ENCODE data around the gene MS4A13. TPM values are rescaled to one million over a fixed set of nuclear protein-coding genes. Genes with fewer than 3 reads are reported as not detected.
"Not testable (repeated sequence)": the region's sequence is repeated elsewhere in the genome, so short reads cannot be mapped to it uniquely, and the experiment has no call there.

Gene MS4A13
- total and polyA plus RNA-seq, 2 experiments from 2014 or later, result not detected

- no peaks in the 10 kb centered on the region for H3F3A ChIP-seq (ENCODE audit: insufficient read depth)
- no peak for TF ChIP-seq EZH2phosphoT487 (IDR thresholded peaks at IDR 0.05; ENCODE audit: insufficient read depth, low read depth)
- TF ChIP-seq EZH2 (IDR thresholded peaks at IDR 0.05; ENCODE audit: insufficient read depth, poor library complexity, severe bottlenecking), result no peak
- WGBS, 2 experiments (ENCODE audit: low coverage in 1 of 2, low lambda C conversion rate in 2 of 2, missing lambda C conversion rate in 2 of 2), result 39 to 42% methylated on average over 4 of the region's 4 CpGs
- H3K79me2 ChIP-seq (ENCODE audit: insufficient read depth), result no peaks in the 10 kb centered on the region
- H3K27ac ChIP-seq, result no peak overlapping the region
- H3K36me3 ChIP-seq (ENCODE audit: low read depth), result no peaks in the 10 kb centered on the region
- H4K20me1 ChIP-seq (ENCODE audit: insufficient read depth), result no peaks in the 10 kb centered on the region
- H3K9ac ChIP-seq, result no peak overlapping the region
- in situ Hi-C loops (cut with MboI), result no loop called here
- no peaks in the 10 kb centered on the region for H3K27me3 ChIP-seq (replicated peaks; ENCODE audit: insufficient read depth)
- no peaks in the 10 kb centered on the region for H3K4me1 ChIP-seq (ENCODE audit: insufficient read depth)
- H3K4me2 ChIP-seq (ENCODE audit: unreplicated experiment), result no peak overlapping the region
- no peaks in the 10 kb centered on the region for H3K9me2 ChIP-seq (ENCODE audit: insufficient read depth)
- H3K9me3 ChIP-seq (ENCODE audit: low read depth), result no peaks in the 10 kb centered on the region
- H3K4me3 ChIP-seq, result no peak overlapping the region
- peak; percentile 3 for DNase-seq
- no peak overlapping the region for H2AFZ ChIP-seq
These were observed 16.3 kb upstream of the MS4A13 start for GRCh38 chr11:60498853-60499252.

GRCh38 chr11:60500276-60500910 is 14.8 kb upstream of the MS4A13 start:
- H3K9ac ChIP-seq, result no peak overlapping the region
- no peak overlapping the region for H3K27ac ChIP-seq
- no peaks in the 10 kb centered on the region for H3K9me3 ChIP-seq (ENCODE audit: low read depth)
- H3K4me1 ChIP-seq (ENCODE audit: insufficient read depth), result no peaks in the 10 kb centered on the region
- H3K79me2 ChIP-seq (ENCODE audit: insufficient read depth), result no peaks in the 10 kb centered on the region
- no peaks in the 10 kb centered on the region for H3K36me3 ChIP-seq (ENCODE audit: low read depth)
- H4K20me1 ChIP-seq (ENCODE audit: insufficient read depth), result no peaks in the 10 kb centered on the region
- H2AFZ ChIP-seq, result no peak overlapping the region
- H3K27me3 ChIP-seq (replicated peaks; ENCODE audit: insufficient read depth), result no peaks in the 10 kb centered on the region
- no peaks in the 10 kb centered on the region for H3F3A ChIP-seq (ENCODE audit: insufficient read depth)
- peak; percentile 6 for DNase-seq
- no peak overlapping the region for H3K4me2 ChIP-seq (ENCODE audit: unreplicated experiment)
- 11 to 14% methylated on average over 3 of the region's 3 CpGs for WGBS, 2 experiments (ENCODE audit: low coverage in 1 of 2, low lambda C conversion rate in 2 of 2, missing lambda C conversion rate in 2 of 2)
- H3K4me3 ChIP-seq, result no peak overlapping the region
- TF ChIP-seq EZH2 (IDR thresholded peaks at IDR 0.05; ENCODE audit: insufficient read depth, poor library complexity, severe bottlenecking) (no peak), EZH2phosphoT487 (IDR thresholded peaks at IDR 0.05; ENCODE audit: insufficient read depth, low read depth) (no peak)
- H3K9me2 ChIP-seq (ENCODE audit: insufficient read depth), result no peaks in the 10 kb centered on the region
- in situ Hi-C loops (cut with MboI), result no loop called here

- 10 to 11% methylated on average over 3 of the region's 3 CpGs for WGBS, 2 experiments (ENCODE audit: low coverage in 1 of 2, low lambda C conversion rate in 2 of 2, missing lambda C conversion rate in 2 of 2)
- no peak overlapping the region for H2AFZ ChIP-seq
- no peak overlapping the region for H3K9ac ChIP-seq
- H3K4me3 ChIP-seq, result no peak overlapping the region
- in situ Hi-C loops (cut with MboI), result no loop called here
- no peaks in the 10 kb centered on the region for H3K27me3 ChIP-seq (replicated peaks; ENCODE audit: insufficient read depth)
- no peak overlapping the region for H3K27ac ChIP-seq
- H3K4me1 ChIP-seq (ENCODE audit: insufficient read depth), result no peaks in the 10 kb centered on the region
- H3K9me2 ChIP-seq (ENCODE audit: insufficient read depth), result no peaks in the 10 kb centered on the region
- no peaks in the 10 kb centered on the region for H3K9me3 ChIP-seq (ENCODE audit: low read depth)
- no peaks in the 10 kb centered on the region for H3K79me2 ChIP-seq (ENCODE audit: insufficient read depth)
- TF ChIP-seq EZH2 (IDR thresholded peaks at IDR 0.05; ENCODE audit: insufficient read depth, poor library complexity, severe bottlenecking) (no peak), EZH2phosphoT487 (IDR thresholded peaks at IDR 0.05; ENCODE audit: insufficient read depth, low read depth) (no peak)
- no peaks in the 10 kb centered on the region for H3F3A ChIP-seq (ENCODE audit: insufficient read depth)
- no peaks in the 10 kb centered on the region for H4K20me1 ChIP-seq (ENCODE audit: insufficient read depth)
- DNase-seq, result no peak
- H3K36me3 ChIP-seq (ENCODE audit: low read depth), result no peaks in the 10 kb centered on the region
- no peak overlapping the region for H3K4me2 ChIP-seq (ENCODE audit: unreplicated experiment)
These were observed 12.9 kb upstream of the MS4A13 start for GRCh38 chr11:60502221-60502775.

GRCh38 chr11:60504219-60504905 is 10.8 kb upstream of the MS4A13 start:
- DNase-seq, result no peak
- no peaks in the 10 kb centered on the region for H3K79me2 ChIP-seq (ENCODE audit: insufficient read depth)
- H3K36me3 ChIP-seq (ENCODE audit: low read depth), result no peaks in the 10 kb centered on the region
- no peak overlapping the region for H2AFZ ChIP-seq
- H3K4me1 ChIP-seq (ENCODE audit: insufficient read depth), result no peaks in the 10 kb centered on the region
- no peaks in the 10 kb centered on the region for H3F3A ChIP-seq (ENCODE audit: insufficient read depth)
- H3K4me2 ChIP-seq (ENCODE audit: unreplicated experiment), result no peak overlapping the region
- H3K27ac ChIP-seq, result no peak overlapping the region
- in situ Hi-C loops (cut with MboI), result no loop called here
- no peak overlapping the region for H3K9ac ChIP-seq
- TF ChIP-seq EZH2phosphoT487 (IDR thresholded peaks at IDR 0.05; ENCODE audit: insufficient read depth, low read depth) (no peak), EZH2 (IDR thresholded peaks at IDR 0.05; ENCODE audit: insufficient read depth, poor library complexity, severe bottlenecking) (no peak)
- no peaks in the 10 kb centered on the region for H4K20me1 ChIP-seq (ENCODE audit: insufficient read depth)
- no peaks in the 10 kb centered on the region for H3K9me3 ChIP-seq (ENCODE audit: low read depth)
- WGBS, 2 experiments (ENCODE audit: low coverage in 1 of 2, low lambda C conversion rate in 2 of 2, missing lambda C conversion rate in 2 of 2), result 12 to 13% methylated on average over 3 of the region's 3 CpGs
- no peaks in the 10 kb centered on the region for H3K9me2 ChIP-seq (ENCODE audit: insufficient read depth)
- H3K27me3 ChIP-seq (replicated peaks; ENCODE audit: insufficient read depth), result no peaks in the 10 kb centered on the region
- H3K4me3 ChIP-seq, result no peak overlapping the region

GRCh38 chr11:60509609-60510008 is 5.6 kb upstream of the MS4A13 start:
- H3K79me2 ChIP-seq (ENCODE audit: insufficient read depth); H3K4me2 ChIP-seq (ENCODE audit: unreplicated experiment); H3F3A ChIP-seq (ENCODE audit: insufficient read depth); H3K9me2 ChIP-seq (ENCODE audit: insufficient read depth); in situ Hi-C loops (cut with MboI); H3K9me3 ChIP-seq (ENCODE audit: low read depth); H3K9ac ChIP-seq; H4K20me1 ChIP-seq (ENCODE audit: insufficient read depth); H3K4me1 ChIP-seq (ENCODE audit: insufficient read depth); H3K27me3 ChIP-seq (replicated peaks; ENCODE audit: insufficient read depth); H3K36me3 ChIP-seq (ENCODE audit: low read depth); H2AFZ ChIP-seq; H3K4me3 ChIP-seq; DNase-seq; H3K27ac ChIP-seq: not testable (repeated sequence)
- 47 to 50% methylated on average over 10 to 14 of the region's 15 CpGs for WGBS, 2 experiments (ENCODE audit: low coverage in 1 of 2, low lambda C conversion rate in 2 of 2, missing lambda C conversion rate in 2 of 2)

- H3K9me3 ChIP-seq (ENCODE audit: low read depth); in situ Hi-C loops (cut with MboI); H4K20me1 ChIP-seq (ENCODE audit: insufficient read depth); H3K36me3 ChIP-seq (ENCODE audit: low read depth); H2AFZ ChIP-seq; H3K4me2 ChIP-seq (ENCODE audit: unreplicated experiment); DNase-seq; H3K9me2 ChIP-seq (ENCODE audit: insufficient read depth); H3K27me3 ChIP-seq (replicated peaks; ENCODE audit: insufficient read depth); H3K79me2 ChIP-seq (ENCODE audit: insufficient read depth); H3K4me3 ChIP-seq; H3F3A ChIP-seq (ENCODE audit: insufficient read depth); H3K27ac ChIP-seq; H3K4me1 ChIP-seq (ENCODE audit: insufficient read depth); H3K9ac ChIP-seq: not testable (repeated sequence)
- WGBS, 2 experiments (ENCODE audit: low coverage in 1 of 2, low lambda C conversion rate in 2 of 2, missing lambda C conversion rate in 2 of 2), result 60 to 62% methylated on average over 1 to 27 of the region's 28 CpGs
These were observed 5.0 kb upstream of the MS4A13 start for GRCh38 chr11:60510209-60510608.

All from GM23248 (cell line).